WERI-Rb-1 (cell line): ENCODE data around the gene TRIM25.
A peak's percentile ranks its signal among the peaks of the same experiment; 100 is the strongest.

ENCODE experiments used
- DNase-seq: peaks from one replicate; pipeline ENCODE4 v3.0.0-alpha.2; 2020
- H3K27ac ChIP-seq: fragments of 250-450 bp; sonication (Bioruptor Pico); 2 replicates; pipeline ENCODE4 v1.5.1; 2020; ENCODE audit warnings: mild to moderate bottlenecking, moderate library complexity
- H3K27me3 ChIP-seq: fragments of 250-450 bp; sonication (Bioruptor Pico); 2 replicates; pipeline ENCODE4 v1.5.1; 2021; ENCODE audit warnings: mild to moderate bottlenecking, low read depth, moderate library complexity; ENCODE audit not compliant: insufficient read depth, severe bottlenecking
- H3K36me3 ChIP-seq: fragments of 250-450 bp; sonication (Bioruptor Pico); 2 replicates; pipeline ENCODE4 v1.5.1; 2020; ENCODE audit warnings: mild to moderate bottlenecking, moderate library complexity
- H3K4me3 ChIP-seq: 2 replicates; pipeline ENCODE4 v1.5.1; 2011; ENCODE audit warnings: low read depth, mild to moderate bottlenecking, control low read depth, low read length
- H3K9me3 ChIP-seq: fragments of 250-450 bp; sonication (Bioruptor Pico); 2 replicates; pipeline ENCODE4 v1.5.1; 2021; ENCODE audit warnings: mild to moderate bottlenecking, moderate library complexity; ENCODE audit not compliant: severe bottlenecking
- TF ChIP-seq, protein P1 (sequence below): IDR thresholded peaks from 2 replicates; pipeline ENCODE4 v1.5.1; 2011; ENCODE audit warnings: low read depth, mild to moderate bottlenecking, control low read depth, inconsistent platforms, low read length

TRIM25 gene

DNA sequence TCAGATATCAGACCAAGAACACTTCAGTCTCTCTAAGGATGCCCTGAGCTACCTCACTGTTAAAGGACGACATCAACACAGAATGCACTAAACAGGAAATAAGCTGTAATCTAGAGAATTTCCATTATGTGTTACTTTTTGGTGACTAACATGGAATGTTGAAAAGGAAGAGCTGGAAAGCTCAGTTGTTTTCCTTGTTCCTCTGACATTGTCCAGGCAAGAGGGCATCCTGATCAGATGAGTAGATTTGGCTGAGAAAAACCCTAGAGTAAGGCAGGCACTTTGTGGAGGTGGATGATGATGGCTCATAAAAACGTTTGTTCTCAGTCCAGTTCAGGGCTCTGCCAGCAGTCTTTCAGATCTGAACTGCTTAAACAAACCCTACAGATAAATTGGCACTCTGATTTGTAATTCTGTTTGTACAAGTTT is 45.9 kb downstream of the TRIM25 start:
- no peak overlapping the region for H3K4me3 ChIP-seq
- H3K27me3 ChIP-seq: no peaks in the 10 kb centered on the region
- DNase-seq: no peak
- no peaks in the 10 kb centered on the region for H3K9me3 ChIP-seq
- no peak overlapping the region for H3K27ac ChIP-seq
- TF ChIP-seq, protein P1, sequence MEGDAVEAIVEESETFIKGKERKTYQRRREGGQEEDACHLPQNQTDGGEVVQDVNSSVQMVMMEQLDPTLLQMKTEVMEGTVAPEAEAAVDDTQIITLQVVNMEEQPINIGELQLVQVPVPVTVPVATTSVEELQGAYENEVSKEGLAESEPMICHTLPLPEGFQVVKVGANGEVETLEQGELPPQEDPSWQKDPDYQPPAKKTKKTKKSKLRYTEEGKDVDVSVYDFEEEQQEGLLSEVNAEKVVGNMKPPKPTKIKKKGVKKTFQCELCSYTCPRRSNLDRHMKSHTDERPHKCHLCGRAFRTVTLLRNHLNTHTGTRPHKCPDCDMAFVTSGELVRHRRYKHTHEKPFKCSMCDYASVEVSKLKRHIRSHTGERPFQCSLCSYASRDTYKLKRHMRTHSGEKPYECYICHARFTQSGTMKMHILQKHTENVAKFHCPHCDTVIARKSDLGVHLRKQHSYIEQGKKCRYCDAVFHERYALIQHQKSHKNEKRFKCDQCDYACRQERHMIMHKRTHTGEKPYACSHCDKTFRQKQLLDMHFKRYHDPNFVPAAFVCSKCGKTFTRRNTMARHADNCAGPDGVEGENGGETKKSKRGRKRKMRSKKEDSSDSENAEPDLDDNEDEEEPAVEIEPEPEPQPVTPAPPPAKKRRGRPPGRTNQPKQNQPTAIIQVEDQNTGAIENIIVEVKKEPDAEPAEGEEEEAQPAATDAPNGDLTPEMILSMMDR: no peak
- H3K36me3 ChIP-seq: peaks cover 8% of the 10 kb centered on the region

DNA sequence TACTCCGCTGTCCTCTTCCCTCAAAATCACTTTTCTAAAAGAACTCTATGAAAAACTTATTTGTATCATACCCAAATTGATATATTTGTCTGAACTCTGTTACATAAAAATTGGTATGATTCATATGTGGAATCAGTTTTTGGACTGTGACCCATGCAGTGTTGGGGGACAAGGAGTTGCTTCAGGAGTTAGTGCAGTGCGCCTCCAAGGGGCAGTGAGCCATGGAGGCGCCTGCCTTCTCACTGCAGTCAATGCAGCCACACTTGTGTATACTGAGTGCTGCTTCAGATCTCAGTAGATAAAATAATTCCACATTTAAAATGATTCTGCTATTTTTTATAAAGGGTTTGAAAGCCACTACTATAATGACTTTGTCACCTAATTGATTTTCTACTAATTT is 47.4 kb downstream of the TRIM25 start:
- H3K9me3 ChIP-seq: no peaks in the 10 kb centered on the region
- H3K4me3 ChIP-seq: no peak overlapping the region
- no peak for DNase-seq
- H3K36me3 ChIP-seq: peaks cover 17% of the 10 kb centered on the region
- no peak overlapping the region for H3K27ac ChIP-seq
- TF ChIP-seq, protein P1: peak; percentile 62
- H3K27me3 ChIP-seq: no peaks in the 10 kb centered on the region

DNA sequence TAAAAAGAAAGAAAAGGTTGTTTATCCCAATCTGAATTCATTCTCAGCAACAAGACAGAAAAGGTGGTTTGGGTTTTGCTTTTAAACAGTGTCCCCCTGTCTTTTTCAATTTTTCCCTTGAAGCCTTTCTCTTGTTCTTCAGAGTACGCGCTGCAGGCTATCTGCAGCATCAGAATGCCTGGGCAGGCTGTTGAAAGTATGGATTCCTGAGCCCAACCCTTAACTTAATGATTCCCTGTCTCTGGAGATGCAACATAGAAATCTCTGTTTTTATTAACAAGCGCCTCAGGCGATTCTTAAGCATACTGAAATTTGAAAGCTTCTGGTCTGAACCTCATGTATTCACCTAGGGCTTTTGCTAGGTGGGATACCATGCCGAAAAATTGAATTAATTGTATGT is 47.8 kb downstream of the TRIM25 start:
- no peak overlapping the region for H3K27ac ChIP-seq

DNA sequence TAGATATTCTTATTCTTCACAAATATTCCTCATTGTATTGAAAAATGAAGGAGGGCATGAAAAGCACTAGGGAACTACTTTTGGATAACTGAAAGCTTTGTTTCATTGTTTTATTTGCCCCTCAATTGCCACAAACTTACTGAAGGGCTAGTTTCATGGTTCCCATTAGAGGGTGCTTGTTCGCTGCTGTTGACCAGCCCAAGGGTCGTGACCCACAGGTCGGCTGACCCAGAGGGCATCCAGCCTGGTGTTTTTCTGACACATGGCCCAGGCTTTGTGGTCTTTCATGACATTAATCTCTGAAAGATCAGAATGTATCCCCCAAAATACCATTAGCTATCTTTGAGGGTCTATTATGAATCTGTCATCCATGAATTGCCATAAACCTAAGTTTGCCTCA is 49.9 kb downstream of the TRIM25 start:
- Histone ChIP-seq H3K36me3 (peaks cover 27% of the 10 kb centered on the region), H3K4me3 (no peak overlapping the region), H3K9me3 (no peaks in the 10 kb centered on the region), H3K27me3 (no peaks in the 10 kb centered on the region), H3K27ac (no peak overlapping the region)
- DNase-seq: no peak
- TF ChIP-seq, protein P1: no peak

More for the DNA sequence above, 47.8 kb downstream of the TRIM25 start:
- no peaks in the 10 kb centered on the region for H3K27me3 ChIP-seq
- DNase-seq: no peak
- no peak overlapping the region for H3K4me3 ChIP-seq
- no peaks in the 10 kb centered on the region for H3K9me3 ChIP-seq
- H3K36me3 ChIP-seq: peaks cover 18% of the 10 kb centered on the region
- TF ChIP-seq, protein P1: no peak

DNA sequence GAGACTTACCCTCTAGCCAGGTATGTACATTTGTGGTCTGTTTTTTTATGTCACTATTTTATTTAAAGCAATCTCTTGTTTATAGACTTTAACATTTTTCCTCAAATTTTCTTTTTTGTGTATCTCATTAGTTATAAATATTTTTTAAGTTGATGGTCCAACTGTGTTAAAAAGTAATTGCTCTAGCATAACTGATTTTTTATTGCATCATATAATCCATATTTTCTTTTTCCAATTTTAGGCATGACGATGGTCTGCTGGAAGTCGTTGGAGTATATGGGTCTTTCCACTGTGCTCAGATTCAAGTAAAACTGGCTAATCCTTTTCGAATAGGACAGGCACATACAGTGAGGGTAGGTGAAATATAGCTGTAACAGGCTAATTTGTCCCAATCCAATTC is 52.0 kb downstream of the TRIM25 start:
- TF ChIP-seq, protein P1: no peak
- no peaks in the 10 kb centered on the region for H3K9me3 ChIP-seq
- H3K27me3 ChIP-seq: no peaks in the 10 kb centered on the region
- no peak for DNase-seq
- peaks cover 41% of the 10 kb centered on the region for H3K36me3 ChIP-seq
- H3K27ac ChIP-seq: no peak overlapping the region
- no peak overlapping the region for H3K4me3 ChIP-seq

DNA sequence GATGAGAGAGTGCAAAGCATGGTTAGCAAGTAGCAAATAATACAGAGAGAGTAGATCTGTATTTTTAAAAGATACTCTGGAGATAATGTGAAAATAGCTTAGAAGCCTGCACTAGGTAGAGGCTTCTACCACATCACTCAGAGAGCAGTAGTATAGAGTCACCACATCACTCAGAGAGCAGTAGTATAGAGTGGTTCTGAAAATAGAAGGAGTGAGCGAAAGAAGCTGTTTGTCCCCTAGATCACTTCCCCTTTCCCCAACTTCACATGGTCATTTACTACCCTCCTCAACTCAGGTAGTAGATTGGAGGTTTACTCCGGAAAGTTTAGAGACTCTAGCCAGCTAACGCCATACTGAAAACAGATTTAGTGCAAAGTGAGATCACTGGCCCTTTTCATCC is 62.8 kb downstream of the TRIM25 start:
- Histone ChIP-seq H3K36me3 (peaks cover 47% of the 10 kb centered on the region), H3K27ac (no peak overlapping the region), H3K27me3 (no peaks in the 10 kb centered on the region), H3K9me3 (no peaks in the 10 kb centered on the region), H3K4me3 (no peak overlapping the region)
- DNase-seq: no peak
- TF ChIP-seq, protein P1: no peak
